ENCODE measurements around the gene MFSD6.

The MFSD6 gene

GRCh38 chr2:190379249-190379964 is 28.7 kb upstream of the MFSD6 start:
- Mint-ChIP-seq H3K27ac (no peak overlapping the region), H3K36me3 (ENCODE audit: low read depth) (no peaks in the 10 kb centered on the region), H3K9me3 (no peaks in the 10 kb centered on the region), H3K27me3 (ENCODE audit: low read depth) (peaks cover 4% of the 10 kb centered on the region), H3K4me3 (no peak overlapping the region), H3K4me1 (ENCODE audit: low read depth) (peaks cover 2% of the 10 kb centered on the region)
- no peak for DNase-seq (ENCODE audit: low spot score)

- H3K4me1 Mint-ChIP-seq (ENCODE audit: low read depth) = peaks cover 2% of the 10 kb centered on the region
- no peak for DNase-seq (ENCODE audit: low spot score)
- no peak overlapping the region for H3K4me3 Mint-ChIP-seq
- peaks cover 2% of the 10 kb centered on the region for H3K27me3 Mint-ChIP-seq (ENCODE audit: low read depth)
- no peaks in the 10 kb centered on the region for H3K9me3 Mint-ChIP-seq
- H3K36me3 Mint-ChIP-seq (ENCODE audit: low read depth) = no peaks in the 10 kb centered on the region
- no peak overlapping the region for H3K27ac Mint-ChIP-seq
Measured at GRCh38 chr2:190380962-190381412, 27.2 kb upstream of the MFSD6 start.

GRCh38 chr2:190382851-190383250 is 25.3 kb upstream of the MFSD6 start:
- no peak overlapping the region for H3K27ac Mint-ChIP-seq
- no peaks in the 10 kb centered on the region for H3K9me3 Mint-ChIP-seq
- H3K36me3 Mint-ChIP-seq (ENCODE audit: low read depth) = no peaks in the 10 kb centered on the region
- no peak overlapping the region for H3K4me3 Mint-ChIP-seq
- peaks cover 2% of the 10 kb centered on the region for H3K27me3 Mint-ChIP-seq (ENCODE audit: low read depth)
- H3K4me1 Mint-ChIP-seq (ENCODE audit: low read depth) = no peaks in the 10 kb centered on the region
- DNase-seq (ENCODE audit: low spot score) = peak; percentile 17

GRCh38 chr2:190387422-190387821 is 20.7 kb upstream of the MFSD6 start:
- Mint-ChIP-seq H3K4me1 (ENCODE audit: low read depth) (no peaks in the 10 kb centered on the region), H3K36me3 (ENCODE audit: low read depth) (no peaks in the 10 kb centered on the region), H3K27me3 (ENCODE audit: low read depth) (peaks cover 14% of the 10 kb centered on the region), H3K9me3 (no peaks in the 10 kb centered on the region), H3K4me3 (no peak overlapping the region), H3K27ac (no peak overlapping the region)
- DNase-seq (ENCODE audit: low spot score) = no peak

GRCh38 chr2:190396271-190396670 is 11.9 kb upstream of the MFSD6 start:
- Mint-ChIP-seq H3K27me3 (ENCODE audit: low read depth) (peaks cover 31% of the 10 kb centered on the region), H3K9me3 (no peaks in the 10 kb centered on the region), H3K4me1 (ENCODE audit: low read depth) (no peaks in the 10 kb centered on the region), H3K27ac (no peak overlapping the region), H3K36me3 (ENCODE audit: low read depth) (no peaks in the 10 kb centered on the region), H3K4me3 (no peak overlapping the region)
- no peak for DNase-seq (ENCODE audit: low spot score)

- H3K9me3 Mint-ChIP-seq = no peaks in the 10 kb centered on the region
- H3K27me3 Mint-ChIP-seq (ENCODE audit: low read depth) = no peaks in the 10 kb centered on the region
- no peak overlapping the region for H3K27ac Mint-ChIP-seq
- H3K4me1 Mint-ChIP-seq (ENCODE audit: low read depth) = peaks cover 6% of the 10 kb centered on the region
- DNase-seq (ENCODE audit: low spot score) = no peak
- no peak overlapping the region for H3K4me3 Mint-ChIP-seq
- no peaks in the 10 kb centered on the region for H3K36me3 Mint-ChIP-seq (ENCODE audit: low read depth)
Measured at GRCh38 chr2:190402986-190403603, 5.1 kb upstream of the MFSD6 start.

GRCh38 chr2:190404487-190404886 is 3.7 kb upstream of the MFSD6 start:
- H3K4me1 Mint-ChIP-seq (ENCODE audit: low read depth) = peaks cover 10% of the 10 kb centered on the region

GRCh38 chr2:190405070-190405469 is 3.1 kb upstream of the MFSD6 start:
- H3K36me3 Mint-ChIP-seq (ENCODE audit: low read depth) = no peaks in the 10 kb centered on the region
- DNase-seq (ENCODE audit: low spot score) = no peak
- peaks cover 15% of the 10 kb centered on the region for H3K4me1 Mint-ChIP-seq (ENCODE audit: low read depth)
- no peaks in the 10 kb centered on the region for H3K9me3 Mint-ChIP-seq
- H3K27ac Mint-ChIP-seq = no peak overlapping the region
- no peak overlapping the region for H3K4me3 Mint-ChIP-seq
- no peaks in the 10 kb centered on the region for H3K27me3 Mint-ChIP-seq (ENCODE audit: low read depth)

More at GRCh38 chr2:190404487-190404886, 3.7 kb upstream of the MFSD6 start:
- Mint-ChIP-seq H3K4me3 (no peak overlapping the region), H3K27ac (no peak overlapping the region), H3K9me3 (no peaks in the 10 kb centered on the region), H3K36me3 (ENCODE audit: low read depth) (no peaks in the 10 kb centered on the region), H3K27me3 (ENCODE audit: low read depth) (no peaks in the 10 kb centered on the region)
- peak; percentile 60 for DNase-seq (ENCODE audit: low spot score)

GRCh38 chr2:190405995-190406394 is 2.2 kb upstream of the MFSD6 start:
- DNase-seq (ENCODE audit: low spot score) = no peak

GRCh38 chr2:190406805-190407204 is 1.4 kb upstream of the MFSD6 start:
- Mint-ChIP-seq H3K4me1 (ENCODE audit: low read depth) (peaks cover 27% of the 10 kb centered on the region), H3K27ac (no peak overlapping the region), H3K27me3 (ENCODE audit: low read depth) (no peaks in the 10 kb centered on the region), H3K9me3 (no peaks in the 10 kb centered on the region), H3K36me3 (ENCODE audit: low read depth) (peaks cover 4% of the 10 kb centered on the region), H3K4me3 (peak overlapping the region; percentile 84)
- DNase-seq (ENCODE audit: low spot score) = no peak

More at GRCh38 chr2:190405995-190406394, 2.2 kb upstream of the MFSD6 start:
- H3K27ac Mint-ChIP-seq = no peak overlapping the region
- H3K9me3 Mint-ChIP-seq = no peaks in the 10 kb centered on the region
- peaks cover 21% of the 10 kb centered on the region for H3K4me1 Mint-ChIP-seq (ENCODE audit: low read depth)
- no peak overlapping the region for H3K4me3 Mint-ChIP-seq
- H3K36me3 Mint-ChIP-seq (ENCODE audit: low read depth) = peaks cover 2% of the 10 kb centered on the region
- H3K27me3 Mint-ChIP-seq (ENCODE audit: low read depth) = no peaks in the 10 kb centered on the region

- Mint-ChIP-seq H3K4me3 (peak overlapping the region; percentile 84), H3K36me3 (ENCODE audit: low read depth) (peaks cover 8% of the 10 kb centered on the region), H3K27me3 (ENCODE audit: low read depth) (no peaks in the 10 kb centered on the region), H3K27ac (no peak overlapping the region), H3K4me1 (ENCODE audit: low read depth) (peaks cover 31% of the 10 kb centered on the region), H3K9me3 (no peaks in the 10 kb centered on the region)
- no peak for DNase-seq (ENCODE audit: low spot score)
Measured at GRCh38 chr2:190407246-190407661, 901 bp upstream of the MFSD6 start.

- Mint-ChIP-seq H3K27ac (peak overlapping the region; percentile 94), H3K9me3 (no peaks in the 10 kb centered on the region), H3K4me1 (ENCODE audit: low read depth) (peaks cover 44% of the 10 kb centered on the region), H3K36me3 (ENCODE audit: low read depth) (peaks cover 18% of the 10 kb centered on the region), H3K4me3 (peak overlapping the region; percentile 91), H3K27me3 (ENCODE audit: low read depth) (no peaks in the 10 kb centered on the region)
- DNase-seq (ENCODE audit: low spot score) = peak; percentile 75
Measured at GRCh38 chr2:190408538-190409271, 550 bp downstream of the MFSD6 start.

GRCh38 chr2:190409616-190410015 is 1.5 kb downstream of the MFSD6 start:
- Mint-ChIP-seq H3K4me1 (ENCODE audit: low read depth) (peaks cover 51% of the 10 kb centered on the region), H3K4me3 (peak overlapping the region; percentile 91), H3K36me3 (ENCODE audit: low read depth) (peaks cover 18% of the 10 kb centered on the region), H3K27me3 (ENCODE audit: low read depth) (no peaks in the 10 kb centered on the region), H3K9me3 (no peaks in the 10 kb centered on the region), H3K27ac (peak overlapping the region; percentile 94)
- DNase-seq (ENCODE audit: low spot score) = no peak

- peaks cover 18% of the 10 kb centered on the region for H3K36me3 Mint-ChIP-seq (ENCODE audit: low read depth)
- no peak for DNase-seq (ENCODE audit: low spot score)
- H3K27me3 Mint-ChIP-seq (ENCODE audit: low read depth) = no peaks in the 10 kb centered on the region
- peak overlapping the region; percentile 91 for H3K4me3 Mint-ChIP-seq
- peak overlapping the region; percentile 94 for H3K27ac Mint-ChIP-seq
- H3K4me1 Mint-ChIP-seq (ENCODE audit: low read depth) = peaks cover 53% of the 10 kb centered on the region
- no peaks in the 10 kb centered on the region for H3K9me3 Mint-ChIP-seq
Measured at GRCh38 chr2:190410166-190410565, 2.0 kb downstream of the MFSD6 start.

Data from T-helper 2 cell treated with Interferon-gamma antibody and Interleukin-4, amounts not matched to agents 5 μg/mL and 100 μg/mL, for 36 hours (primary cell).